A549 (cell line): ENCODE measurements around the gene MEF2D. TPM values are rescaled to one million over a fixed set of nuclear protein-coding genes. Genes with fewer than 3 reads are reported as not detected.

Experiments used
- ATAC-seq, 2 experiments: fragments of 200-7000 bp in 1 of 2; fragments of >200 bp in 1 of 2; cut with Nextera tagmentation in 1 of 2; cut with Tn5 transposase in 1 of 2; 3 replicates each; pipeline versions ENCODE4 v1.8.0 to v1.9.1; 2018 to 2020; ENCODE audit warnings: mild to moderate bottlenecking in 1 of 2, moderate library complexity in 1 of 2
- CTCF ChIA-PET: fragments of 300-600 bp; sonication (Branson Sonifier 250); formaldehyde crosslinking; extraction: SDS; loops from one replicate; lab custom pipeline; 2021; ENCODE audit warnings: antibody characterized with exemption, inconsistent platforms; lab: Yijun Ruan, JAX
- POLR2A ChIA-PET: fragments of 350-600 bp; formaldehyde crosslinking; extraction: SDS; loops from one replicate; lab custom pipeline; 2021; ENCODE audit warnings: antibody characterized with exemption, inconsistent platforms; lab: Yijun Ruan, JAX
- DNase-seq, 2 experiments: peaks; one replicate each; pipeline versions ENCODE4 v3.0.0 to v3.0.0-alpha.2; 2011 to 2016; ENCODE audit warnings: low read depth in 1 of 2, low spot score in 1 of 2
- FAIRE-seq: peaks from 2 replicates; lab custom pipeline; 2011; peaks lifted over from hg19 to GRCh38; lab: Jason Lieb, UNC
- H3K27ac ChIP-seq, 2 experiments: fragments of >200 bp; sonication (Bioruptor Twin); formaldehyde crosslinking; 3 replicates each; pipeline ENCODE4 v1.5.1; 2016 to 2017
- H3K4me1 ChIP-seq: fragments of >200 bp; sonication (Bioruptor Twin); formaldehyde crosslinking; 3 replicates; pipeline ENCODE4 v1.6.1; 2016
- H3K4me2 ChIP-seq: fragments of >200 bp; sonication (Bioruptor Twin); formaldehyde crosslinking; 3 replicates; pipeline ENCODE4 v1.6.1; 2016
- H3K4me3 ChIP-seq: fragments of >200 bp; sonication (Bioruptor Twin); formaldehyde crosslinking; 3 replicates; pipeline ENCODE4 v1.5.1; 2016
- H3K9me3 ChIP-seq: fragments of >200 bp; sonication (Bioruptor Twin); formaldehyde crosslinking; 3 replicates; pipeline ENCODE4 v1.6.1; 2016
- CBX8 ChIP-seq: fragments of 200-600 bp; sonication (generic); IDR thresholded peaks from 2 replicates; pipeline ENCODE4 v1.6.1; 2016
- CHD4 ChIP-seq: fragments of 200-600 bp; sonication (generic); IDR thresholded peaks from 2 replicates; pipeline ENCODE4 v1.6.1; 2016; ENCODE audit warnings: antibody characterized with exemption, mild to moderate bottlenecking, borderline replicate concordance
- EHF ChIP-seq: fragments of 250-450 bp; sonication (Bioruptor Pico); IDR thresholded peaks from 2 replicates; pipeline ENCODE4 v1.5.0; 2020; ENCODE audit warnings: mild to moderate bottlenecking
- FOSB ChIP-seq: fragments of 250-450 bp; sonication (Bioruptor Pico); IDR thresholded peaks from 2 replicates; pipeline ENCODE4 v1.5.0; 2020; ENCODE audit warnings: mild to moderate bottlenecking, moderate library complexity
- FOSL2 ChIP-seq, 2 experiments: fragments of 450-650 bp in 1 of 2; fragments of >200 bp in 1 of 2; sonication (Bioruptor Twin) in 1 of 2; formaldehyde crosslinking; IDR thresholded peaks; 2 replicates each; pipeline versions ENCODE4 v1.5.0 to v1.6.1; 2016 to 2020; ENCODE audit warnings: mild to moderate bottlenecking in 1 of 2, moderate library complexity in 1 of 2
- GATA3 ChIP-seq: IDR thresholded peaks from 2 replicates; pipeline ENCODE4 v1.6.1; 2012; ENCODE audit warnings: borderline replicate concordance
- HDAC2 ChIP-seq: fragments of 200-600 bp; sonication (generic); IDR thresholded peaks from 2 replicates; pipeline ENCODE4 v1.6.1; 2016
- JUNB ChIP-seq: fragments of >200 bp; sonication (Bioruptor Twin); formaldehyde crosslinking; IDR thresholded peaks from 2 replicates; pipeline ENCODE4 v1.6.1; 2016
- KDM1A ChIP-seq: fragments of 200-600 bp; sonication (generic); IDR thresholded peaks from 2 replicates; pipeline ENCODE4 v1.6.1; 2016; ENCODE audit warnings: low read depth, mild to moderate bottlenecking
- KDM5A ChIP-seq: fragments of 200-600 bp; sonication (generic); IDR thresholded peaks from 2 replicates; pipeline ENCODE4 v1.6.1; 2016; ENCODE audit warnings: antibody characterized with exemption, mild to moderate bottlenecking
- MAFK ChIP-seq: fragments of 450-650 bp; IDR thresholded peaks from 2 replicates; pipeline ENCODE4 v1.6.1; 2014; ENCODE audit not compliant: partially characterized antibody
- MAZ ChIP-seq: fragments of 150-350 bp; IDR thresholded peaks from 2 replicates; pipeline ENCODE4 v1.6.1; 2014; ENCODE audit warnings: antibody characterized with exemption, low read depth, low read length, borderline replicate concordance
- NFE2L2 ChIP-seq: fragments of 150-350 bp; conservative IDR thresholded peaks from 2 replicates; pipeline ENCODE4 v1.6.1; 2014; ENCODE audit warnings: low read length
- NPAS2 ChIP-seq: fragments of 250-450 bp; sonication (Bioruptor Pico); IDR thresholded peaks from 2 replicates; pipeline ENCODE4 v1.8.0; 2022; ENCODE audit warnings: mild to moderate bottlenecking, moderate library complexity, borderline replicate concordance
- NR3C1 ChIP-seq: fragments of >200 bp; sonication (Bioruptor Twin); formaldehyde crosslinking; IDR thresholded peaks from 3 replicates; pipeline ENCODE4 v1.6.1; 2017
- RCOR1 ChIP-seq: fragments of 150-350 bp; IDR thresholded peaks from 2 replicates; pipeline ENCODE4 v1.6.1; 2014; ENCODE audit warnings: antibody characterized with exemption, low read length, low read depth
- RFX5 ChIP-seq: fragments of 450-650 bp; IDR thresholded peaks from 2 replicates; pipeline ENCODE4 v1.7.1; 2014; ENCODE audit warnings: antibody characterized with exemption, mild to moderate bottlenecking, moderate library complexity
- RNF2 ChIP-seq: fragments of 200-600 bp; sonication (generic); IDR thresholded peaks from 2 replicates; pipeline ENCODE4 v1.6.1; 2016; ENCODE audit warnings: low read depth, mild to moderate bottlenecking, antibody characterized with exemption, moderate library complexity, borderline replicate concordance
- SMC3 ChIP-seq: fragments of >200 bp; sonication (Bioruptor Twin); formaldehyde crosslinking; IDR thresholded peaks from 3 replicates; pipeline ENCODE4 v1.6.1; 2018; ENCODE audit warnings: inconsistent platforms
- ZC3H11A ChIP-seq: fragments of 450-650 bp; IDR thresholded peaks from 2 replicates; pipeline ENCODE4 v1.6.1; 2014; ENCODE audit warnings: antibody characterized with exemption, mild to moderate bottlenecking
- ZNF302 ChIP-seq: fragments of 250-450 bp; sonication (Bioruptor Pico); IDR thresholded peaks from 2 replicates; pipeline ENCODE4 v1.9.0; 2021; ENCODE audit warnings: inconsistent platforms, mild to moderate bottlenecking, moderate library complexity
- ZSCAN20 ChIP-seq: fragments of 250-450 bp; sonication (Bioruptor Pico); IDR thresholded peaks from 2 replicates; pipeline ENCODE4 v1.8.0; 2022; ENCODE audit warnings: mild to moderate bottlenecking, moderate library complexity
- WGBS: methylation state at CpG from one replicate; pipeline ENCODE4 v1.1.6; 2017; ENCODE audit errors: missing lambda C conversion rate; 5-methylcytosine and 5-hydroxymethylcytosine counted together
- polyA plus RNA-seq, 4 experiments: library from polyadenylated mRNA; depleted of rRNA in 3 of 4; stranded (reverse); fragments of >200 nt; fragmentation: RNase III in 1 of 4; extraction: RNeasy Plus Mini Kit Qiagen cat#74134 plus additional on column Dnase treatment in 1 of 4; gene quantifications; 2 replicates in 3 of 4; 3 replicates in 1 of 4; pipeline ENCODE4 v1.2.3, GENCODE V29; 2011 to 2017
- TF ChIP-seq, protein P1 (sequence below): fragments of 450-650 bp; IDR thresholded peaks from 2 replicates; pipeline ENCODE4 v1.6.1; 2014; ENCODE audit warnings: antibody characterized with exemption
- TF ChIP-seq, protein P2 (sequence below): fragments of 250-450 bp; sonication (Bioruptor Pico); IDR thresholded peaks from 2 replicates; pipeline ENCODE4 v1.5.0; 2020; ENCODE audit warnings: low read depth, mild to moderate bottlenecking, moderate library complexity
- TF ChIP-seq, protein P3 (sequence below): IDR thresholded peaks from 2 replicates; pipeline ENCODE4 v1.6.1; 2012; ENCODE audit warnings: low read depth, borderline replicate concordance

The MEF2D gene
- polyA plus RNA-seq, 2 of the 4 experiments (the other 2 are of a cell fraction): 16.8 to 23.4 TPM

DNA sequence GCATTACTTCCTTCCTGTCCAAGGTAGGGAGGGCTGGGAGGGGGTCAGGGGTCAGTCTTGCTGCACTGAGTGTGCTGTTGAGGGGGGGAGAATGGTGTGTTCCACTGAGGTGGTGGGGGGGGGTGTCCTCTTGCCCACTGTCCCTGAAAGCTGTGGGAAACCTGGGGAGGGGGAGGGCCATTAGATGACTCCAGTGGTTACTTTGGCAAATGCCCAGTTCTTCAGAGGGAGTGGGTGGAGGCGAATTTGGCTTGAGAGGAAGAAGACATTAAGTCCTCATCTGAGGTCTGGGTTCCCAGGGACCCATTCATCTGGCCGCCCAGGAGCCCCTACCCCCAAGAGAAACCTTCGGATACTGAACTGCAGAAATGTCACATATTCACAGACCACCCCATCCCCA is 36.2 kb downstream of the MEF2D start:
- no peak for TF ChIP-seq GATA3
- TF ChIP-seq RNF2: no peak
- TF ChIP-seq HDAC2: no peak
- no peak for TF ChIP-seq MAFK
- TF ChIP-seq, all 56 proteins: peak for 0
- Histone ChIP-seq H3K27ac (peak overlapping the region; percentile 35 to 63; a peak in 2 of 6 replicates), H3K4me2 (peak overlapping the region; percentile 49), H3K4me1 (peaks cover 43% of the 10 kb centered on the region), H3K9me3 (no peaks in the 10 kb centered on the region), H3K4me3 (no peak overlapping the region)
- POLR2A ChIA-PET: no interaction called here
- FAIRE-seq (no peak), ATAC-seq (no peak), DNase-seq (no peak)
- CTCF ChIA-PET: interaction anchor here (2.3 to 24.0 kb wide), 3 partner anchors 10 to 144 kb away, joined by 5 to 474 read pairs (median 12); partner anchors contain the start of gene MEF2D
- 92% methylated on average over 3 of the region's 3 CpGs for WGBS

DNA sequence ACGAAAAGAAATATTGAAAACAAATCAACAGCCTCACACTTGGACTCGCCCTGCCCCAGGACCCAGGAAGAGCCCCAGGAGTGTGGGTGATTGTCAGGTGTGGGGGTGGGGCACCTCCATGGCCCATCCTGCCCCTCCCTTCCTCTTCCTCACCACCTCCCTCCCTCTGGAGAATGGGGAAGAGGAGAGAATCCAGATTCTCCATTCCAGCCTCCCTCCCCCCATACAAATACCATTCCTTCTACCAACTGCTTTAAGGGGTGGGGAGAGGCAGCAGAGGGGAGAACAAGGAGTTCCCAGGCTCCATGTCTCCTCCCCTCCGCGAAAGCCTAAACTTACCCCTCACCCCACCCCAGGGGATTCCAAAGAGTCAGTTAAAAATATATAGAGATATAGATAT is 36.7 kb downstream of the MEF2D start:
- FAIRE-seq (no peak), ATAC-seq (no peak), DNase-seq (no peak)
- Histone ChIP-seq H3K9me3 (no peaks in the 10 kb centered on the region), H3K27ac (peak overlapping the region; percentile 35 to 63; a peak in 3 of 6 replicates), H3K4me1 (peaks cover 43% of the 10 kb centered on the region), H3K4me3 (no peak overlapping the region), H3K4me2 (peak overlapping the region; percentile 49)
- WGBS: 84% methylated on average over 4 of the region's 4 CpGs
- POLR2A ChIA-PET: no interaction called here
- CTCF ChIA-PET: interaction anchor here (24.0 kb wide), 1 partner anchor 31 kb away, joined by 474 read pairs; the partner anchor contains the start of gene MEF2D
- no peak for TF ChIP-seq EHF
- no peak for TF ChIP-seq KDM1A
- TF ChIP-seq KDM5A: no peak
- TF ChIP-seq NR3C1: no peak
- no peak for TF ChIP-seq CBX8
- TF ChIP-seq NFE2L2: no peak
- TF ChIP-seq ZSCAN20 (CRISPR knock-in tag): no peak
- TF ChIP-seq ZC3H11A: no peak
- no peak for TF ChIP-seq FOSB (CRISPR knock-in tag)
- TF ChIP-seq SMC3: no peak

DNA sequence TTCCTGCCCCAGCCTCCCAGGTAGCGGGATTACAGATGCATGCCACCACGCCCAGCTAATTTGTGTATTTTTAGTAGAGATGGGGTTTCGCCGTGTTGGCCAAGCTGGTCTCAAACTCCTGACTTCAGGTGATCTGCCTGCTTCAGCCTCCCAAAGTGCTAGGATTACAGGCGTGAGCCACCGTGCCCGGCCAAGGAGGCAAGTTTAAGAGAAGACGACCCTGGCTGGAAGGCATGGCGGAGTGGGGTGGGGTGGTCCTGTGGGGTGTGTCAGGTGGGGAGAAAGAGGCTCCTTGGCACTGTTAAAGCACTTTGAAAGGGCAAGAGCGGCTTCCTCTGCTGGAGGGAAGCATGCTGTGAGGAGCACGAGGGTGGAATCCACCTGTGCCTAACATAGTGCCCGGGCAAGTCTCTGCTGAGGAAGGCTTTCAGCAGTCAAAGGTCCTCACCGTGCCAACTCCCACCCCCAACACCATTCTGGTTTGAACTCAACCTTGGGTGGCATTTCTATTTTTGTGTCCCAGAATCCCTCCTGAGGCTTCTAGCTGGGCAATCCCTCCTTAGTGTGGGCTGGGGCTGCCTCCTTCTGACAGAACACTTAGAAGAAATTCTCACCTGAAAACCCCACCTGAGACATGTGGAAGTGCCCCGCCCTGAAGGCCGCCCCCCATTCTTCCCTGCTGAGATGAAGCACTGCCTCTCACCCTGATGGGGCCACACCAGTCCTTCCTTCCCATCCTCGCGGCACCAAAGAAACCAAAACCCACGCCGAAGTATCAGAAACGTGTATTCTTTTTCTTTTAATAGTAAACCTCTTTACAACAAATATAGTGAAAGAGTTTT is 37.4 kb downstream of the MEF2D start:
- no peaks in the 10 kb centered on the region for H3K9me3 ChIP-seq
- no peak for DNase-seq
- POLR2A ChIA-PET: no interaction called here
- peaks cover 45% of the 10 kb centered on the region for H3K4me1 ChIP-seq
- H3K27ac ChIP-seq: peak overlapping the region in 1 of 2 experiments; percentile 63; a peak in 2 of 6 replicates
- no peak overlapping the region for H3K4me3 ChIP-seq
- TF ChIP-seq JUNB: no peak
- TF ChIP-seq NFE2L2: no peak
- TF ChIP-seq, protein P1, sequence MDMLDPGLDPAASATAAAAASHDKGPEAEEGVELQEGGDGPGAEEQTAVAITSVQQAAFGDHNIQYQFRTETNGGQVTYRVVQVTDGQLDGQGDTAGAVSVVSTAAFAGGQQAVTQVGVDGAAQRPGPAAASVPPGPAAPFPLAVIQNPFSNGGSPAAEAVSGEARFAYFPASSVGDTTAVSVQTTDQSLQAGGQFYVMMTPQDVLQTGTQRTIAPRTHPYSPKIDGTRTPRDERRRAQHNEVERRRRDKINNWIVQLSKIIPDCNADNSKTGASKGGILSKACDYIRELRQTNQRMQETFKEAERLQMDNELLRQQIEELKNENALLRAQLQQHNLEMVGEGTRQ: no peak
- no peak for TF ChIP-seq MAZ
- TF ChIP-seq ZNF302 (CRISPR knock-in tag): no peak
- no peak for TF ChIP-seq FOSL2 (IDR thresholded peaks at IDR 0.05)
- TF ChIP-seq FOSL2 (CRISPR knock-in tag; IDR thresholded peaks at IDR 0.05): no peak
- no peak for TF ChIP-seq ZC3H11A
- TF ChIP-seq, protein P2, sequence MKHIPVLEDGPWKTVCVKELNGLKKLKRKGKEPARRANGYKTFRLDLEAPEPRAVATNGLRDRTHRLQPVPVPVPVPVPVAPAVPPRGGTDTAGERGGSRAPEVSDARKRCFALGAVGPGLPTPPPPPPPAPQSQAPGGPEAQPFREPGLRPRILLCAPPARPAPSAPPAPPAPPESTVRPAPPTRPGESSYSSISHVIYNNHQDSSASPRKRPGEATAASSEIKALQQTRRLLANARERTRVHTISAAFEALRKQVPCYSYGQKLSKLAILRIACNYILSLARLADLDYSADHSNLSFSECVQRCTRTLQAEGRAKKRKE: no peak
- no peak for TF ChIP-seq RCOR1
- no peak for TF ChIP-seq CBX8
- TF ChIP-seq HDAC2: no peak
- no peak for TF ChIP-seq EHF
- TF ChIP-seq KDM1A: no peak
- TF ChIP-seq, protein P3, sequence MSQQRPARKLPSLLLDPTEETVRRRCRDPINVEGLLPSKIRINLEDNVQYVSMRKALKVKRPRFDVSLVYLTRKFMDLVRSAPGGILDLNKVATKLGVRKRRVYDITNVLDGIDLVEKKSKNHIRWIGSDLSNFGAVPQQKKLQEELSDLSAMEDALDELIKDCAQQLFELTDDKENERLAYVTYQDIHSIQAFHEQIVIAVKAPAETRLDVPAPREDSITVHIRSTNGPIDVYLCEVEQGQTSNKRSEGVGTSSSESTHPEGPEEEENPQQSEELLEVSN: no peak
- no peak for TF ChIP-seq NPAS2 (CRISPR knock-in tag)
- no peak for TF ChIP-seq CHD4
- TF ChIP-seq RFX5: no peak
- 92% methylated on average over 19 of the region's 20 CpGs for WGBS
- no peak for FAIRE-seq
- no peak overlapping the region; the same call in 2 of the 3 replicates for H3K4me2 ChIP-seq
- CTCF ChIA-PET: no interaction called here
- no peak for ATAC-seq
